ENCODE data around the gene SIRPG. TPM values are rescaled to one million over a fixed set of nuclear protein-coding genes. Genes with fewer than 3 reads are reported as not detected.

SIRPG gene
- total and polyA plus RNA-seq, 12 donors: 0.10 to 1.9 TPM; not detected in 10

GRCh38 chr20:1702328-1702727 is 44.7 kb upstream of the SIRPG start:
- WGBS, 2 donors: 68 to 78% methylated on average over 2 of the region's 2 CpGs
- Histone ChIP-seq H3K4me3 (no peak overlapping the region), H3K27ac (no peak overlapping the region), H3K4me1 (peaks cover 0 to 13% (median 0%) of the 10 kb centered on the region in 9 donors), H3K27me3 (peaks cover 0 to 15% (median 0%) of the 10 kb centered on the region in 7 donors), H3K9me3 (no peaks in the 10 kb centered on the region), H3K36me3 (no peaks in the 10 kb centered on the region)
- no peak for DNase-seq
- TF ChIP-seq CTCF (IDR thresholded peaks at IDR 0.05): no peak
- peak in 1 of 8 donors; percentile 34 for ATAC-seq
- intact Hi-C loops (cut with DNase I): no loop called here

GRCh38 chr20:1700990-1701389 is 43.4 kb upstream of the SIRPG start:
- no peak for TF ChIP-seq CTCF (IDR thresholded peaks at IDR 0.05)
- Histone ChIP-seq H3K36me3 (no peaks in the 10 kb centered on the region), H3K27ac (no peak overlapping the region), H3K9me3 (no peaks in the 10 kb centered on the region), H3K4me1 (peaks cover 0 to 13% (median 0%) of the 10 kb centered on the region in 9 donors), H3K4me3 (no peak overlapping the region), H3K27me3 (peaks cover 0 to 15% (median 0%) of the 10 kb centered on the region in 7 donors)
- intact Hi-C loops (cut with DNase I): no loop called here
- WGBS, 2 donors: 70 to 84% methylated on average over 1 of the region's 1 CpG
- no peak for ATAC-seq
- no peak for DNase-seq

- TF ChIP-seq CTCF (IDR thresholded peaks at IDR 0.05): no peak
- ATAC-seq (no peak), DNase-seq (no peak)
- WGBS, 2 donors: 80 to 81% methylated on average over 2 of the region's 2 CpGs
- Histone ChIP-seq H3K27me3 (peaks cover 0 to 19% (median 6%) of the 10 kb centered on the region in 7 donors), H3K9me3 (no peaks in the 10 kb centered on the region), H3K4me3 (no peak overlapping the region), H3K4me1 (peaks cover 0 to 7% (median 0%) of the 10 kb centered on the region in 9 donors), H3K36me3 (no peaks in the 10 kb centered on the region), H3K27ac (no peak overlapping the region)
- intact Hi-C loops (cut with DNase I): no loop called here
Observed at GRCh38 chr20:1697592-1697991, 40.0 kb upstream of the SIRPG start.

- no peak for DNase-seq
- Histone ChIP-seq H3K4me1 (no peaks in the 10 kb centered on the region), H3K36me3 (no peaks in the 10 kb centered on the region), H3K9me3 (peaks cover 0 to 2% (median 0%) of the 10 kb centered on the region in 11 donors), H3K27me3 (peaks cover 0 to 19% (median 6%) of the 10 kb centered on the region in 7 donors), H3K27ac (no peak overlapping the region), H3K4me3 (no peak overlapping the region)
- intact Hi-C loops (cut with DNase I): no loop called here
- TF ChIP-seq CTCF (IDR thresholded peaks at IDR 0.05): no peak
- ATAC-seq: no peak
- 71 to 73% methylated on average over 7 of the region's 7 CpGs for WGBS, 2 donors
Observed at GRCh38 chr20:1696521-1697209, 39.1 kb upstream of the SIRPG start.

Data from heart right ventricle (tissue), 16 donors.